NCI-H1694 (cell line): ENCODE measurements around the gene PACSIN2.
"Not testable (repeated sequence)": the region's sequence is repeated elsewhere in the genome, so short reads cannot be mapped to it uniquely, and the experiment has no call there.

Experiments used
- DNase-seq: peaks from one replicate; lab custom pipeline; 2025; lab: John Stamatoyannopoulos, UW

The PACSIN2 gene

GRCh38 chr22:42945027-42945426 is 69.9 kb downstream of the PACSIN2 start:
- DNase-seq: no peak

GRCh38 chr22:42944409-42944808 is 70.5 kb downstream of the PACSIN2 start:
- DNase-seq: no peak

- no peak for DNase-seq
Measured at GRCh38 chr22:42943981-42944380, 71.0 kb downstream of the PACSIN2 start.

- DNase-seq: no peak
Measured at GRCh38 chr22:42942351-42942750, 72.6 kb downstream of the PACSIN2 start.

GRCh38 chr22:42939941-42940653 is 74.9 kb downstream of the PACSIN2 start:
- no peak for DNase-seq

GRCh38 chr22:42939451-42939881 is 75.5 kb downstream of the PACSIN2 start:
- no peak for DNase-seq

GRCh38 chr22:42938976-42939375 is 76.0 kb downstream of the PACSIN2 start:
- DNase-seq: no peak

GRCh38 chr22:42938449-42938848 is 76.5 kb downstream of the PACSIN2 start:
- no peak for DNase-seq

- no peak for DNase-seq
Measured at GRCh38 chr22:42937164-42937843, 77.6 kb downstream of the PACSIN2 start.

- not testable (repeated sequence) for DNase-seq
Measured at GRCh38 chr22:42936680-42937079, 78.3 kb downstream of the PACSIN2 start.

GRCh38 chr22:42934338-42934737 is 80.6 kb downstream of the PACSIN2 start:
- DNase-seq: no peak

- DNase-seq: no peak
Measured at GRCh38 chr22:42933485-42934091, 81.4 kb downstream of the PACSIN2 start.

GRCh38 chr22:42932857-42933484 is 82.0 kb downstream of the PACSIN2 start:
- DNase-seq: no peak

- no peak for DNase-seq
Measured at GRCh38 chr22:42932197-42932519, 82.8 kb downstream of the PACSIN2 start.

- no peak for DNase-seq
Measured at GRCh38 chr22:42931421-42932196, 83.3 kb downstream of the PACSIN2 start.

- no peak for DNase-seq
Measured at GRCh38 chr22:42930810-42931420, 84.0 kb downstream of the PACSIN2 start.

- DNase-seq: no peak
Measured at GRCh38 chr22:42929838-42930155, 85.2 kb downstream of the PACSIN2 start.

GRCh38 chr22:42928969-42929837 is 85.7 kb downstream of the PACSIN2 start:
- no peak for DNase-seq

- DNase-seq: no peak
Measured at GRCh38 chr22:42927966-42928365, 87.0 kb downstream of the PACSIN2 start.

- no peak for DNase-seq
Measured at GRCh38 chr22:42926768-42927167, 88.2 kb downstream of the PACSIN2 start.

GRCh38 chr22:42926104-42926503 is 88.8 kb downstream of the PACSIN2 start:
- no peak for DNase-seq
